ENCODE data around the gene STAC2. TPM values are rescaled to one million over a fixed set of nuclear protein-coding genes. Genes with fewer than 3 reads are reported as not detected.
A peak's percentile ranks its signal among the peaks of the same experiment; 100 is the strongest.

STAC2 gene
- total RNA-seq, 1 experiment from 2014 or later, result not detected

GRCh38 chr17:39164675-39165143 is 61.0 kb downstream of the STAC2 start:
- Histone ChIP-seq H3K4me3 (peak overlapping the region; percentile 8; the same call in 1 of the 2 replicates), H3K27me3 (0 out of 2 replicates have a peak, but pooled peaks cover 2% of the 10 kb centered on the region), H3K9me3 (peaks cover 5% of the 10 kb centered on the region), H3K36me3 (no peaks in the 10 kb centered on the region)
- peak; percentile 87 for DNase-seq

GRCh38 chr17:39161962-39162361 is 63.8 kb downstream of the STAC2 start:
- Histone ChIP-seq H3K9me3 (no peaks in the 10 kb centered on the region), H3K36me3 (no peaks in the 10 kb centered on the region), H3K27me3 (0 out of 2 replicates have a peak, but pooled peaks cover 4% of the 10 kb centered on the region), H3K4me3 (no peak overlapping the region)
- no peak for DNase-seq

Other genes with a start within 250 kb of the STAC2 start
- not detected in 2 replicates for gene PLXDC1, start 74.3 kb downstream of the STAC2 start, total RNA-seq (2014; rRNA removed; shearing (Covaris generic); ENCODE audit: low replicate concordance)
- not detected in 2 replicates for gene ARL5C, start 59.8 kb downstream of the STAC2 start, total RNA-seq (2014; rRNA removed; shearing (Covaris generic); ENCODE audit: low replicate concordance)
- 2.2 and 2.4 TPM in 2 replicates for gene CACNB1, start 28.3 kb downstream of the STAC2 start, total RNA-seq (2014; rRNA removed; shearing (Covaris generic); ENCODE audit: low replicate concordance)
- gene RPL19, start 25.7 kb downstream of the STAC2 start, total RNA-seq (2014; rRNA removed; shearing (Covaris generic); ENCODE audit: low replicate concordance), result 4,123 and 4,721 TPM in 2 replicates
- 12.3 and 31.8 TPM in 2 replicates for gene FBXL20, start 175.7 kb upstream of the STAC2 start, total RNA-seq (2014; rRNA removed; shearing (Covaris generic); ENCODE audit: low replicate concordance)
- 19.0 and 23.3 TPM in 2 replicates for gene MED1, start 225.3 kb upstream of the STAC2 start, total RNA-seq (2014; rRNA removed; shearing (Covaris generic); ENCODE audit: low replicate concordance)
- 19.7 and 34.0 TPM in 2 replicates for gene CDK12, start 235.5 kb upstream of the STAC2 start, total RNA-seq (2014; rRNA removed; shearing (Covaris generic); ENCODE audit: low replicate concordance)

Measured in MG63 (cell line).